GM18870 (cell line): Measurements from ENCODE around the gene MRLN.
"Not testable (repeated sequence)": the region's sequence is repeated elsewhere in the genome, so short reads cannot be mapped to it uniquely, and the experiment has no call there.

Source experiments
- ATAC-seq: cut with Tn5 transposase; IDR thresholded peaks from one replicate; pipeline ENCODE4 v1.9.1; 2021; ENCODE audit warnings: moderate library complexity; ENCODE audit not compliant: unreplicated experiment

Gene MRLN

GRCh38 chr10:59748834-59749233 is 4.4 kb downstream of the MRLN start:
- peak; percentile 68 for ATAC-seq

- ATAC-seq = no peak
These were observed 8.0 kb downstream of the MRLN start for GRCh38 chr10:59745163-59745650.

GRCh38 chr10:59744762-59745161 is 8.5 kb downstream of the MRLN start:
- not testable (repeated sequence) for ATAC-seq

- ATAC-seq = not testable (repeated sequence)
These were observed 9.1 kb downstream of the MRLN start for GRCh38 chr10:59744156-59744555.

GRCh38 chr10:59741583-59741982 is 11.7 kb downstream of the MRLN start:
- no peak for ATAC-seq

GRCh38 chr10:59741048-59741447 is 12.2 kb downstream of the MRLN start:
- ATAC-seq = no peak

GRCh38 chr10:59736749-59737148 is 16.5 kb downstream of the MRLN start:
- no peak for ATAC-seq

GRCh38 chr10:59735296-59735695 is 18.0 kb downstream of the MRLN start:
- ATAC-seq = no peak

- ATAC-seq = no peak
These were observed 19.2 kb downstream of the MRLN start for GRCh38 chr10:59734014-59734462.

GRCh38 chr10:59733321-59734013 is 19.8 kb downstream of the MRLN start:
- ATAC-seq = not testable (repeated sequence)

GRCh38 chr10:59732849-59733248 is 20.4 kb downstream of the MRLN start:
- not testable (repeated sequence) for ATAC-seq

- not testable (repeated sequence) for ATAC-seq
These were observed 24.1 kb downstream of the MRLN start for GRCh38 chr10:59729167-59729566.

GRCh38 chr10:59724098-59724938 is 28.9 kb downstream of the MRLN start:
- ATAC-seq = no peak

- no peak for ATAC-seq
These were observed 32.9 kb downstream of the MRLN start for GRCh38 chr10:59720377-59720776.

- no peak for ATAC-seq
These were observed 33.9 kb downstream of the MRLN start for GRCh38 chr10:59719374-59719773.

- no peak for ATAC-seq
These were observed 35.0 kb downstream of the MRLN start for GRCh38 chr10:59718257-59718656.

GRCh38 chr10:59713196-59713821 is 39.9 kb downstream of the MRLN start:
- ATAC-seq = no peak

- no peak for ATAC-seq
These were observed 41.3 kb downstream of the MRLN start for GRCh38 chr10:59711871-59712494.

- ATAC-seq = peak; percentile 91
These were observed 43.7 kb downstream of the MRLN start, which contains the start of gene SLC16A9 for GRCh38 chr10:59709395-59710125. Gene SLC16A9, minus strand, starts transcription at chr10:59709850. Its CDS starts 25,559 bp downstream, at chr10:59684291.

- ATAC-seq = no peak
These were observed 44.4 kb downstream of the MRLN start for GRCh38 chr10:59708816-59709394.
